NCI-H1048 (cell line): ENCODE data around the gene GGTLC1.

Source experiments
- DNase-seq: peaks from one replicate; lab custom pipeline; 2025; lab: John Stamatoyannopoulos, UW

GGTLC1 gene

DNA sequence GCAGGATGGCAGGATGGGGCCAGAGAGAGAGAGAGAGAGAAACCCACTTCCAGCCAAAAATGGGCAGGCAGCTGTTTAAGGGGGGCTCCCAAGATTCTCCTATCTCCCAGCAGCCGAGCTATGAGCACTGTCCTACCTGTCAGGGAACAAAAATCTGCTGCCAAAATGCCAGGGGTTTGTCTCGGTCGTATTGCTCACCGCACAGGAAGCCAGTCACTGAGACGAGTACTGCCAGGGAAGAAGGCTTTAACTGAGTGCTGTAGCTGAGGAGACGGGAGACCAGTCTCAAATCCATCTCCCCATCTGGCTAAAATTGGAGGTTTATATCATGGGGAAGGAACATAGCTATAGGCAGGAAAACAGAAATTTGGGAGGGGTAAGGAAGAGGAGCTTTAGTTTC lies 22.3 kb downstream of the GGTLC1 start:
- DNase-seq, result no peak

GRCh38 chr20:23963941-23964340 lies 24.6 kb downstream of the GGTLC1 start:
- DNase-seq, result no peak

GRCh38 chr20:23962272-23962671 lies 26.3 kb downstream of the GGTLC1 start:
- DNase-seq, result no peak

DNA sequence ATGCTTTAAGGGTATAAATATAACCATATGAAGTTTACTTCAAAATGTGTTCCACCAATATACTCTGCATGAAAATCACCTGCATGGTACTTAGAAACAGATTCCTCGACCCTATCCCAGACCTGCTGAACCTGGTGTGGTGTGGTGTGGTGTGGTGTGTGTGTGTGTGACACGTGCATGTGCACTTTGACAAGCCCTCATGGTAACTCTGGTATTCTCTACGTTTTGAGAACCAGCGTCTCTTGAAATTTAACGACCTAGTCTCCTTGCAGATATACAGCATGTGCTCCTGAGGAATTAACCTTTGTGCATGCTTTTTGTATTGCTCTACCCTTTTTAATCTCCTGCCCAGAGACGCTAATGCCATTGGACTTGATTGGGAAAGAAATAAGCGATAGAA lies 29.5 kb downstream of the GGTLC1 start:
- DNase-seq, result no peak

GRCh38 chr20:23955896-23956295 lies 32.7 kb downstream of the GGTLC1 start:
- DNase-seq, result no peak

DNA sequence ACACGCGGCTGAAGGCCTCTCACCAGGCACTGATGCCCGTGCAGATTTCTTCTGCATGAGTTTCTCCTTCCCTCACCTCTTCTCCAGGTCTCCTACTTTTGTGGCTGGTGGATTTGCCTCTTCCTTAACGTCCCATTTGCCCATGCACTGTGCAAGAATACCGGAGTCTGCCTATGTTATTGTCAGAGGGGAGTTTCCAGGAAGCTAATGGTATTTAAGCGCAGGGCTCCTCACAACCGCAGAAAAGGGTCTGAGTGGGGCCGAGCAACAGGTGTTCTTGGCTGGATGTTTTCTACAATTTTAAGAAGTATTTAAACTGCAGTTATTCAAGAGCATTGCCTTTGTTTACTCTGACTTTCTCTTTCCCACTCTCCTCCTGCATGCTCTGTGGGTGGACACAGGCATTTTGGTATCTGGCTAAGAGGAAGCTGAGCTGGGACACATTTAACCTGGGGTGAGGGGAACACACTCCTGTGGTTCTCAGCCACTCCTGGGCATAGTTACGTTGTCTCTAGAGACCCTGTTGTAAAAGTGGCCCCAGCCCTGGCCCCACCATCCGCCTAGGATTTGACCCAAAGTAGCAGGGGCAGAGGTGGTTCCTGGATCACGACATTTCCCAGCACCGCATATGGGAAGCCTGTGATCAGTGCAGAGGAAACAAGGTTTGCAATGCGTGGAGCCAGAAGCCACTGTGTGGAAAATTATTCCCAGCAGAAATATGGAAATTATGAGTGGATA lies 34.4 kb downstream of the GGTLC1 start:
- DNase-seq, result no peak

GRCh38 chr20:23946206-23946605 lies 42.4 kb downstream of the GGTLC1 start:
- no peak for DNase-seq

- no peak for DNase-seq
Observed at GRCh38 chr20:23943304-23943703, 45.3 kb downstream of the GGTLC1 start.

DNA sequence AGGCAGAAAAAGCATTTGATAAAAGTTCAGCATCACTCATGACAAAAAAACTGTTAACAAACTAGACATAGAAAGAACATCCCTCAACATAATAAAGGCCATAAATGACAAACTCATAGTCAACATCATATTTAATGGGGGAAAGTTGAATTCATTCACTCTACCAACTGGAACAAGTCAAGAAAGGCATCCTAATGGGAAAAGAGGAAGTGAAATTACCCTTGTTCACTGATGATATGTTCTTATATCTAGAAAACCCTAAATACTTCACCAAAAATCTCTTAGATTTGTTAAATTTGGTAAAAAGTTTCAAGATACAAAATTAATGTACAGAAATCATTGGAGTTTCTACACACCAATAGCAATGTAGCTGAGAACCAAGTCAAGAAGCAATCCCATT lies 48.9 kb downstream of the GGTLC1 start:
- no peak for DNase-seq

GRCh38 chr20:23939063-23939462 lies 49.5 kb downstream of the GGTLC1 start:
- no peak for DNase-seq

- no peak for DNase-seq
Observed at GRCh38 chr20:23938118-23938438, 50.5 kb downstream of the GGTLC1 start.

GRCh38 chr20:23937303-23938117 lies 51.1 kb downstream of the GGTLC1 start:
- DNase-seq, result no peak
